HG03196 (cell line): ENCODE measurements around the gene ZFP91.

Source experiments
- ATAC-seq: cut with Tn5 transposase; IDR thresholded peaks from one replicate; pipeline ENCODE4 v1.9.1; 2021; ENCODE audit not compliant: unreplicated experiment

ZFP91 gene

DNA sequence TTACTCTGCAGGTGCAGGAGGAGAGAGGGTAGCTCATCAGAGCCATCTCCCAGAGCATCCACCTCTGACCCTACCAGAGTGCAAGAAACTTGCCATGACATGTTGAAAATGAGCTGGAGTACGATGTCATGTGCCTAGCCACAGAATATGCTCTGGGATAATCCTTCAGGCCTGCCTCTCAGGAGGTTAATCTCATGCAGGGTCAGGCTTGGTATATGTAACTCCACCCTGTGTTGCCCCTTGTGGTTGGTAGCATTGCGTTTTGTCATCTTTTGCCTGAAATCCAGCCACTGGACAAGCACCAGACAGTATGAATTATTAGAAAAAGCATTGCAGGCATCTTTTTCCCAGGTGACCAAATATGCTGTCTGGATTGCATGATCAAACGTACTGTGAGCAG, 79.8 kb downstream of the ZFP91 start:
- ATAC-seq = no peak

DNA sequence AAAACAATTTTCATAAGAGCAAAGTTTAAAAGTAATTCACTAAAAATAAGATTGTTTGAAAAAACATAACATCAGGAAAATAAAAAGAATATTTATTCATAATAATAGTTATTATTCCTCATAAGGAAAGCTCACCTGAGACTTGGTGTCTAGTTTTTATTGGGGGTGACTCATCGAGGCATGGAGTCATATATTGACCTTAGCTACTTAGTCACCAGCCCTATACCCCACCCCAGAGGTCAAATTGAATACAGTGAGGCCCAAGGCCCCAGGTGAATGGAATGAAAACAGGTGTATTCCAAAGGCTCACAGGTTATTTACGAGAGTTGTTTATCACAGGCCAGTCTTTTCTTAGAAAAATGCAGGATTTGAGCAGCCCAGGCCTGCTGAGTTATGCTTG, 80.5 kb downstream of the ZFP91 start:
- ATAC-seq = no peak

DNA sequence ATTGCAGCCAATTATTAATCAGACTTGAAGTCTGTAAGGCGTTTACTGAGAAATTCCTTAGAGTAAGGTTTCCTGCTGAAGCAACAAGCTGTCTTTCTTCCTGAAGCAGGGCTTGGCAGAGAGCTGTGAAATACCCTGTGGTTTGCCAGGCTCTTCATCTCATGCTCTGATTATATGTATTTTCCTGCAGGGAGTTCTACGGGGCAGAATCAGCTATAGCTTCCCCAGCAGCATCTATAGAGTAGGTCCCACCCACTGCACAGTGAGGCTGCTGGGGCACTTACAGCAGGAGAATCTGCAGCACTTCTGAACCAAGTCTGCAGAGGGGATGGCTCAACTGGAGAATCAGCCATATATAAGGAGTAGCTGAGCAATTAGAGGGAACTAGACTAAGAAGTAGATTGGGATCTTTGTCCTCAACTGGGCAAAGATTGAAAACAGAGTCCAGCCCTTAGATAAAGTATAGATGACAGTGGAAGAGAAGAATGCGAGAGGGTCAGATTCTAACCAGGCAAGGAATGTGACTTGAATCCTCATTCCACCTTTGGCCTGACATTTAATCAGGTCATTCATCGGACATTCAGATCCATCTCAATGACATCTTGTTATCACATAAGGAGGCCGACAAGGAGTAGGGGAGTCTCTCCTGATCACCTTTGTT, 81.2 kb downstream of the ZFP91 start:
- ATAC-seq = no peak
